Natural killer cell (primary cell): ENCODE measurements around the gene RIPOR1. TPM values are rescaled to one million over a fixed set of nuclear protein-coding genes. Genes with fewer than 3 reads are reported as not detected.

Experiments
- ATAC-seq, 3 donors: fragments of 150-1000 bp in 2 of 3; fragments of 200-7000 bp in 1 of 3; cut with Tn5 transposase; 1 replicate in 1 of 3; 2 replicates in 2 of 3; pipeline ENCODE4 v1.10.0; 2021; ENCODE audit warnings: mild to moderate bottlenecking in 2 of 3, moderate library complexity in 2 of 3
- DNase-seq, 2 donors: peaks; one replicate each; pipeline versions ENCODE4 v3.0.0 to v3.0.0-alpha.2; 2013 to 2021; ENCODE audit warnings: mixed read lengths in 1 of 2
- H3K27ac ChIP-seq: one replicate; pipeline ENCODE4 v1.5.1; 2013; ENCODE audit warnings: mild to moderate bottlenecking, low read length
- H3K27me3 ChIP-seq: one replicate; pipeline ENCODE4 v1.6.1; 2013; ENCODE audit warnings: low read length; ENCODE audit not compliant: control insufficient read depth, insufficient read depth
- H3K36me3 ChIP-seq: one replicate; pipeline ENCODE4 v1.6.1; 2013; ENCODE audit warnings: low read length; ENCODE audit not compliant: control insufficient read depth, insufficient read depth
- H3K4me1 ChIP-seq: one replicate; pipeline ENCODE4 v1.6.1; 2013; ENCODE audit warnings: low read length; ENCODE audit not compliant: control insufficient read depth, insufficient read depth
- H3K4me3 ChIP-seq: one replicate; pipeline ENCODE4 v1.5.1; 2013; ENCODE audit warnings: low read length
- H3K9me3 ChIP-seq: one replicate; pipeline ENCODE4 v1.6.1; 2013; ENCODE audit warnings: low read length; ENCODE audit not compliant: control insufficient read depth, insufficient read depth
- H3K27ac Mint-ChIP-seq, 2 donors: one replicate each; pipeline ENCODE4 v1.8.0; 2022; ENCODE audit warnings: mild to moderate bottlenecking in 2 of 2, mixed read lengths in 2 of 2, moderate library complexity in 1 of 2
- H3K27me3 Mint-ChIP-seq, 2 donors: one replicate each; pipeline ENCODE4 v1.8.0; 2022; ENCODE audit warnings: low read depth in 2 of 2, mixed read lengths in 2 of 2
- H3K36me3 Mint-ChIP-seq: one replicate; pipeline ENCODE4 v1.8.0; 2022; ENCODE audit warnings: mixed read lengths
- H3K4me1 Mint-ChIP-seq, 2 donors: one replicate each; pipeline ENCODE4 v1.8.0; 2022; ENCODE audit warnings: mixed read lengths in 2 of 2
- H3K4me3 Mint-ChIP-seq: one replicate; pipeline ENCODE4 v1.8.0; 2022; ENCODE audit warnings: mild to moderate bottlenecking, moderate library complexity, mixed read lengths
- H3K9me3 Mint-ChIP-seq, 2 donors: one replicate each; pipeline ENCODE4 v1.8.0; 2022; ENCODE audit warnings: mixed read lengths in 2 of 2
- WGBS: methylation state at CpG from one replicate; pipeline ENCODE4 v1.1.7; 2013; ENCODE audit warnings: missing lambda C conversion rate; ENCODE audit not compliant: insufficient coverage; 5-methylcytosine and 5-hydroxymethylcytosine counted together
- intact Hi-C: fragments of 100-400 bp; cut with micrococcal nuclease; formaldehyde crosslinking; loops from one replicate; pipeline ENCODE4 v1.14.2; 2022
- total RNA-seq, 4 donors: library from RNA; stranded (reverse); fragments of 120-200 nt in 1 of 4; gene quantifications; one replicate each; pipeline versions ENCODE4 v1.2.3 to v1.2.4, GENCODE V29; 2013 to 2022
- TF ChIP-seq, protein P1 (sequence below): fragments of 200-600 bp; IDR thresholded peaks from one replicate; pipeline ENCODE4 v1.8.0; 2022; ENCODE audit warnings: antibody characterized with exemption

The RIPOR1 gene
- total RNA-seq, 3 donors from 2014 or later (not counting 1 experiment from before 2014, with no cell fraction given) = 68.2 to 118 (median 74.8) TPM

GRCh38 chr16:67555795-67556212, 27.2 kb downstream of the RIPOR1 start:
- H3K27ac Mint-ChIP-seq = peak overlapping the region; percentile 89 to 92
- H3K36me3 Mint-ChIP-seq = no peaks in the 10 kb centered on the region
- DNase-seq = peak in 1 of 2 donors; percentile 68
- H3K9me3 ChIP-seq = no peaks in the 10 kb centered on the region
- no peaks in the 10 kb centered on the region for H3K9me3 Mint-ChIP-seq
- H3K4me1 ChIP-seq = peaks cover 25% of the 10 kb centered on the region
- H3K27ac ChIP-seq = peak overlapping the region; percentile 53
- WGBS = 40% methylated on average over 3 of the region's 3 CpGs
- intact Hi-C loops = no loop called here
- no peak overlapping the region for H3K4me3 ChIP-seq
- peaks cover 17 to 20% of the 10 kb centered on the region in 2 donors for H3K4me1 Mint-ChIP-seq
- no peaks in the 10 kb centered on the region for H3K27me3 ChIP-seq
- peak overlapping the region; percentile 53 for H3K4me3 Mint-ChIP-seq
- H3K36me3 ChIP-seq = no peaks in the 10 kb centered on the region
- no peaks in the 10 kb centered on the region for H3K27me3 Mint-ChIP-seq
- TF ChIP-seq, protein P1, sequence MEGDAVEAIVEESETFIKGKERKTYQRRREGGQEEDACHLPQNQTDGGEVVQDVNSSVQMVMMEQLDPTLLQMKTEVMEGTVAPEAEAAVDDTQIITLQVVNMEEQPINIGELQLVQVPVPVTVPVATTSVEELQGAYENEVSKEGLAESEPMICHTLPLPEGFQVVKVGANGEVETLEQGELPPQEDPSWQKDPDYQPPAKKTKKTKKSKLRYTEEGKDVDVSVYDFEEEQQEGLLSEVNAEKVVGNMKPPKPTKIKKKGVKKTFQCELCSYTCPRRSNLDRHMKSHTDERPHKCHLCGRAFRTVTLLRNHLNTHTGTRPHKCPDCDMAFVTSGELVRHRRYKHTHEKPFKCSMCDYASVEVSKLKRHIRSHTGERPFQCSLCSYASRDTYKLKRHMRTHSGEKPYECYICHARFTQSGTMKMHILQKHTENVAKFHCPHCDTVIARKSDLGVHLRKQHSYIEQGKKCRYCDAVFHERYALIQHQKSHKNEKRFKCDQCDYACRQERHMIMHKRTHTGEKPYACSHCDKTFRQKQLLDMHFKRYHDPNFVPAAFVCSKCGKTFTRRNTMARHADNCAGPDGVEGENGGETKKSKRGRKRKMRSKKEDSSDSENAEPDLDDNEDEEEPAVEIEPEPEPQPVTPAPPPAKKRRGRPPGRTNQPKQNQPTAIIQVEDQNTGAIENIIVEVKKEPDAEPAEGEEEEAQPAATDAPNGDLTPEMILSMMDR = no peak
- ATAC-seq = peak; percentile 84 to 94 (median 90)

GRCh38 chr16:67558859-67559258, 30.2 kb downstream of the RIPOR1 start:
- H3K36me3 Mint-ChIP-seq = no peaks in the 10 kb centered on the region
- Histone ChIP-seq H3K36me3 (no peaks in the 10 kb centered on the region), H3K4me3 (no peak overlapping the region), H3K27me3 (no peaks in the 10 kb centered on the region), H3K27ac (no peak overlapping the region), H3K4me1 (peaks cover 24% of the 10 kb centered on the region), H3K9me3 (no peaks in the 10 kb centered on the region)
- no peaks in the 10 kb centered on the region for H3K27me3 Mint-ChIP-seq
- TF ChIP-seq, protein P1 = no peak
- WGBS = 92% methylated on average over 1 of the region's 1 CpG
- peaks cover 23 to 27% of the 10 kb centered on the region in 2 donors for H3K4me1 Mint-ChIP-seq
- ATAC-seq = no peak
- intact Hi-C loops = no loop called here
- no peak for DNase-seq
- H3K4me3 Mint-ChIP-seq = no peak overlapping the region
- H3K9me3 Mint-ChIP-seq = no peaks in the 10 kb centered on the region
- H3K27ac Mint-ChIP-seq = no peak overlapping the region

GRCh38 chr16:67560827-67561342, 32.3 kb downstream of the RIPOR1 start:
- no peaks in the 10 kb centered on the region for H3K27me3 ChIP-seq
- no peak for ATAC-seq
- TF ChIP-seq, protein P1 = no peak
- H3K9me3 Mint-ChIP-seq = no peaks in the 10 kb centered on the region
- 88% methylated on average over 8 of the region's 8 CpGs for WGBS
- H3K4me1 Mint-ChIP-seq = peaks cover 28 to 32% of the 10 kb centered on the region in 2 donors
- H3K27ac ChIP-seq = peak overlapping the region; percentile 87
- no peaks in the 10 kb centered on the region for H3K36me3 ChIP-seq
- peak overlapping the region; percentile 85 for H3K4me3 Mint-ChIP-seq
- DNase-seq = no peak
- H3K9me3 ChIP-seq = no peaks in the 10 kb centered on the region
- H3K27ac Mint-ChIP-seq = peak overlapping the region; percentile 93 to 95
- H3K4me1 ChIP-seq = peaks cover 29% of the 10 kb centered on the region
- H3K36me3 Mint-ChIP-seq = no peaks in the 10 kb centered on the region
- no peaks in the 10 kb centered on the region for H3K27me3 Mint-ChIP-seq
- intact Hi-C loops = loop anchor here (5.0 to 10.0 kb wide), 2 partner anchors 81 to 754 kb away; partner anchors contain the start of genes PRMT7 and SLC7A6OS
- no peak overlapping the region for H3K4me3 ChIP-seq

DNA sequence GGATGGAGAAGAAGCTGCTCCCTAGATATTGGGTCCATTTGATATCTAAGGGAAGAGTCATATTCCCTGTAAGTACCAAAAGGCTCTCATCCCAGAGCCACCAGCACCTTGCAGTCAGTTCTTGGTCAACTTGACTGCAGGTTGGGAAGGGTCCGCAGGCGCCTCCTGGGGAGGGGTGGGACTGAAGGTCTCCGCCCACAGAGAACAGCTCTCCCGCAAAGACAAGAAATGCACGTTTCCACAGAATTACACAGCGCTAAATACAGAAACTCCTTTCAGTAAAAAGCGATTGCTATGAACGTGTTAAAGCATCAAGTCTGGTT, 32.8 kb downstream of the RIPOR1 start:
- Histone ChIP-seq H3K4me3 (peak overlapping the region; percentile 71), H3K36me3 (no peaks in the 10 kb centered on the region), H3K27me3 (no peaks in the 10 kb centered on the region), H3K27ac (peak overlapping the region; percentile 87), H3K9me3 (no peaks in the 10 kb centered on the region), H3K4me1 (peaks cover 25% of the 10 kb centered on the region)
- TF ChIP-seq, protein P1 = no peak
- Mint-ChIP-seq H3K27me3 (no peaks in the 10 kb centered on the region), H3K9me3 (no peaks in the 10 kb centered on the region), H3K27ac (peak overlapping the region; percentile 93 to 95), H3K4me3 (peak overlapping the region; percentile 85), H3K4me1 (peaks cover 22 to 29% of the 10 kb centered on the region in 2 donors), H3K36me3 (no peaks in the 10 kb centered on the region)
- intact Hi-C loops = loop anchor here (5.0 to 10.0 kb wide), 2 partner anchors 81 to 753 kb away; partner anchors contain the start of genes PRMT7 and SLC7A6OS
- DNase-seq (no peak), ATAC-seq (no peak)
- 6% methylated on average over 8 of the region's 8 CpGs for WGBS
